Cardiac fibroblast (primary cell): Measurements from ENCODE around the gene MMP14.

Source experiments
- DNase-seq, 2 donors: peaks; one replicate each; pipeline versions ENCODE4 v3.0.0 to v3.0.0-alpha.2; 2010; ENCODE audit warnings: low read depth in 2 of 2
- H3K4me3 ChIP-seq, 2 donors: replicated peaks in 1 of 2; 1 replicate in 1 of 2; 2 replicates in 1 of 2; pipeline ENCODE4 v1.5.1; 2011; ENCODE audit warnings: low read depth in 2 of 2, low read length in 2 of 2, mild to moderate bottlenecking in 2 of 2, moderate library complexity in 1 of 2
- CTCF ChIP-seq: IDR thresholded peaks from one replicate; pipeline ENCODE4 v1.5.1; 2011; ENCODE audit warnings: low read depth, mild to moderate bottlenecking, low read length, inconsistent platforms

The MMP14 gene

GRCh38 chr14:22883173-22883976, 47.0 kb downstream of the MMP14 start, which contains the start of gene REM2:
REM2 (plus strand) TSS chr14:22883222; CDS start chr14:22883288, 66 bp downstream.
- TF ChIP-seq CTCF = no peak
- no peak for DNase-seq
- no peak within 1 kb of the TSS for H3K4me3 ChIP-seq

GRCh38 chr14:22884076-22884737, 47.8 kb downstream of the MMP14 start:
- no peak for DNase-seq
- TF ChIP-seq CTCF = no peak
- H3K4me3 ChIP-seq = no peak overlapping the region

DNA sequence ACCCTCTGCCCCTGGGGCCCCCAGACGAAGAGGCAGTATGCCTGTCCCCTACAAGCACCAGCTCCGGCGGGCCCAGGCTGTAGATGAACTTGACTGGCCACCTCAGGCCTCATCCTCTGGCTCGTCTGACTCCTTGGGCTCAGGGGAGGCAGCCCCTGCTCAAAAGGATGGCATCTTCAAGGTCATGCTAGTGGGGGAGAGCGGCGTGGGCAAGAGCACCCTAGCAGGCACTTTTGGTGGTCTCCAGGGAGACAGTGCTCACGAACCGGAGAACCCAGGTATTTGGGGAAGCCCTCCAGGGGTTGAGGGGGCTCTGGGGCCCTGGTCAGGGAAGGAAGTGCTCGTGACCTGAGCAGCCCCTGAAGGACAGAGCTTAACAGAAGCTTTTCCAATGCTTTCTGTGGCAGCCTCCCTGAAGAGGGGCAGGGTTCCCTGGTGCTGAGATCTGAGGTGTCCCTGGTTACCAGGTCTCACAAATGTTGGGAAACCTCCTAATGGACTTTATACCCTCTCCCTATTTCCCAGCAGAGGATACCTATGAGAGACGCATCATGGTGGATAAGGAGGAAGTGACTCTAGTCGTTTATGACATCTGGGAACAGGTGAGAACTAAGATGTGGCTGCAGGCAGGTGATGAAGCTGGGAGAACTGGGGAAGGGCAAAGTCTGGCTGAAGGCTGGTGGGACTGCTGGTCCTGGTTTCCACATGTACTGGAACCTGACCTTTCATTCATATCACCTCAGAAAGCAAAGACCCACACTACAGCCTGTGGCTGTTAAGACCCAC, 48.5 kb downstream of the MMP14 start:
- no peak for TF ChIP-seq CTCF
- DNase-seq = no peak

GRCh38 chr14:22885975-22886374, 49.6 kb downstream of the MMP14 start:
- peak overlapping the region in 1 of 2 donors; percentile 56 for H3K4me3 ChIP-seq
- DNase-seq = no peak
- TF ChIP-seq CTCF = no peak

More for the DNA sequence above, 48.5 kb downstream of the MMP14 start:
- no peak overlapping the region for H3K4me3 ChIP-seq

- peak; percentile 64 to 65 for DNase-seq
- no peak for TF ChIP-seq CTCF
- H3K4me3 ChIP-seq = peak overlapping the region; percentile 56 to 63
Observed at GRCh38 chr14:22886500-22887259, 50.3 kb downstream of the MMP14 start.
